ENCODE results near the gene PMP22. TPM values are rescaled to one million over a fixed set of nuclear protein-coding genes. Genes with fewer than 3 reads are reported as not detected.
A peak's percentile ranks its signal among the peaks of the same experiment; 100 is the strongest.

The PMP22 gene
- total and polyA plus RNA-seq, 2 of the 13 experiments (the other 11 are each of a cell fraction or from before 2014, with no cell fraction given) = 5.7 to 6.2 TPM

DNA sequence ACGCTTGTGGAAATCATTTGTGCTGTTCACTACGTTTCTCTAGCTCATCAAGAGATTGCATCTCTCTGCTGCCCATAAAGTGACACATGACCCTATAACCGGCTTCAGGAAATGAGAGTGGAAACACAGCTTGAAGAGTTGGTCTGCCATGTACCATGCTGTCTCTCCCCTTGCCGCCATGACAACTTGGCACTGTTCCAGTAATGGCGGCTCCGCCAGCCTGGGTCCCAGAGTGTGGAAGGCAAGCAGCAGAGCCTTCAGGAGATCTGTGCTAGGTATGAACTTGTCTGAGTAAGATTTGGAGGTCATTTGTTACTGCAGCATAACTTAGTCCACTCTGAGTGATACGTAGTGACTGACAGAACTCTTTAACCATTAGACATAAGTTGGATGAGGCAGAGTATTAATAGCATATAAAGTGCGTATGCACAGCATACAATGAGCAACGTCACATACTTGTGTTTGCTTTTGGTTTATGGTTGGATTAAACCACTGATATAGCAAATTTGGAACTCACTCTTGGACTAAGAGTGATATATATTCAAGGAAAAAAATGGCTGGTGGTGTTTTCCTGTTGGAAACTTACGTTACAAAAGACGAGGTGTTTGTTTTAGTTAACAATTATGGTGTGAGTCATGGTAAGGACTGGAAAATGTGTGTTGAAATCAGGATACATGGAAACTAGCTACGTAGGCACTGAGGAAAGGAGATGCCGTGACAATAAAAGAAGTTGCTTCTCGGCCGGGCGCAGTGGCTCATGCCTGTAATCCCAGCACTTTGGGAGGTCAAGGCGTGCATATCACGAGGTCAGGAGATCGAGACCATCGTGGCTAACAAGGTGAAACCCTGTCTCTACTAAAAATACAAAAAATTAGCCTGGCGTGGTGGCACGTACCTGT is 24.4 kb upstream of the PMP22 start:
- no peak overlapping the region for H3K4me3 ChIP-seq (replicated peaks in 1 of 3; ENCODE audit: insufficient read depth in 1 of 3, low read depth in 2 of 3, low read length in 3 of 3)
- H3K36me3 ChIP-seq (replicated peaks in 1 of 2; ENCODE audit: control insufficient read depth in 1 of 2, insufficient read depth in 2 of 2, low read length in 2 of 2) = no peaks in the 10 kb centered on the region
- ATAC-seq (no peak; the same call in 2 of the 3 replicates), FAIRE-seq (no peak), DNase-seq (ENCODE audit: low spot score) (peak; percentile 25)
- no peaks in the 10 kb centered on the region for H3K79me2 ChIP-seq (ENCODE audit: insufficient read depth, low read length)
- no peaks in the 10 kb centered on the region for H3K9me3 ChIP-seq (ENCODE audit: low read length)
- no peak overlapping the region for H3K27ac ChIP-seq (ENCODE audit: extremely low read length, insufficient read depth, low read length)
- BruUV-seq (replicated peaks) = no TSS peak
- in situ Hi-C loops (cut with HindIII; ENCODE audit: extremely low pct_ligation_motif_present, low pct_unique_long_range_greater_than_20kb) = loop anchor here (10.0 kb wide), 1 partner anchor 55 kb away; the partner anchor contains the start of gene TEKT3
- POLR2A ChIA-PET = no interaction called here
- H3K4me2 ChIP-seq (ENCODE audit: low read depth, low read length) = no peak overlapping the region; the same call in 1 of the 2 replicates
- WGBS (ENCODE audit: low lambda C conversion rate) = 42% methylated on average over 19 of the region's 22 CpGs
- no peak overlapping the region for H3K9ac ChIP-seq (ENCODE audit: insufficient read depth, low read depth, low read length)
- peaks cover 8% of the 10 kb centered on the region; the same call in 1 of the 2 replicates for H3K4me1 ChIP-seq (ENCODE audit: insufficient read depth, low read length)
- no peak overlapping the region for H2AFZ ChIP-seq (ENCODE audit: low read length)
- CTCF ChIA-PET (ENCODE audit: low intra/inter-chr PET ratio, low total read pairs) = no interaction called here
- H3K27me3 ChIP-seq (ENCODE audit: control insufficient read depth in 1 of 2, insufficient read depth in 2 of 2, low read length in 2 of 2) = peaks cover 0 to 9% of the 10 kb centered on the region in 2 experiments; a peak in 1 of 5 replicates
- H4K20me1 ChIP-seq (ENCODE audit: insufficient read depth, low read length) = no peaks in the 10 kb centered on the region
- intact Hi-C loops (cut with micrococcal nuclease; ENCODE audit: unreplicated experiment) = no loop called here
- no peak for TF ChIP-seq ZNF253 (CRISPR knock-in tag; IDR thresholded peaks at IDR 0.05; ENCODE audit: borderline replicate concordance)
- peak; percentile 82 for TF ChIP-seq ZNF12 (CRISPR knock-in tag; IDR thresholded peaks at IDR 0.05)
- TF ChIP-seq ZNF83 (CRISPR knock-in tag; IDR thresholded peaks at IDR 0.05; ENCODE audit: borderline replicate concordance) = no peak
- no peak for TF ChIP-seq KLF9 (CRISPR knock-in tag; IDR thresholded peaks at IDR 0.05; ENCODE audit: low read depth)
- no peak for TF ChIP-seq KLF13 (CRISPR knock-in tag; IDR thresholded peaks at IDR 0.05)
- TF ChIP-seq, protein P1, sequence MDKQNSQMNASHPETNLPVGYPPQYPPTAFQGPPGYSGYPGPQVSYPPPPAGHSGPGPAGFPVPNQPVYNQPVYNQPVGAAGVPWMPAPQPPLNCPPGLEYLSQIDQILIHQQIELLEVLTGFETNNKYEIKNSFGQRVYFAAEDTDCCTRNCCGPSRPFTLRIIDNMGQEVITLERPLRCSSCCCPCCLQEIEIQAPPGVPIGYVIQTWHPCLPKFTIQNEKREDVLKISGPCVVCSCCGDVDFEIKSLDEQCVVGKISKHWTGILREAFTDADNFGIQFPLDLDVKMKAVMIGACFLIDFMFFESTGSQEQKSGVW (CRISPR knock-in tag; IDR thresholded peaks at IDR 0.05; ENCODE audit: borderline replicate concordance) = no peak
- TF ChIP-seq NCOA2 (CRISPR knock-in tag; IDR thresholded peaks at IDR 0.05) = no peak
- TF ChIP-seq FOXA3 (CRISPR knock-in tag; IDR thresholded peaks at IDR 0.05) = 0 out of 2 replicates have a peak, but pooled peaks have one; percentile 23
- TF ChIP-seq, protein P2, sequence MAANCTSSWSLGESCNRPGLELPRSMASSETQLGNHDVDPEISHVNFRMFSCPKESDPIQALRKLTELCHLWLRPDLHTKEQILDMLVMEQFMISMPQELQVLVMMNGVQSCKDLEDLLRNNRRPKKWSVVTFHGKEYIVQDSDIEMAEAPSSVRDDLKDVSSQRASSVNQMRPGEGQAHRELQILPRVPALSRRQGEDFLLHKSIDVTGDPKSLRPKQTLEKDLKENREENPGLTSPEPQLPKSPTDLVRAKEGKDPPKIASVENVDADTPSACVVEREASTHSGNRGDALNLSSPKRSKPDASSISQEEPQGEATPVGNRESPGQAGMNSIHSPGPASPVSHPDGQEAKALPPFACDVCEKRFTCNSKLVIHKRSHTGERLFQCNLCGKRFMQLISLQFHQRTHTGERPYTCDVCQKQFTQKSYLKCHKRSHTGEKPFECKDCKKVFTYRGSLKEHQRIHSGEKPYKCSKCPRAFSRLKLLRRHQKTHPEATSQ (CRISPR knock-in tag; IDR thresholded peaks at IDR 0.05; ENCODE audit: borderline replicate concordance) = no peak
- peak; percentile 25; the same call in 1 of the 2 replicates for TF ChIP-seq CREB1 (IDR thresholded peaks at IDR 0.05)
- 0 out of 2 replicates have a peak, but pooled peaks have one; percentile 29 for TF ChIP-seq CREB1 (CRISPR knock-in tag; IDR thresholded peaks at IDR 0.05)
- TF ChIP-seq SRF (IDR thresholded peaks at IDR 0.05; ENCODE audit: low read depth, low read length) = no peak
- TF ChIP-seq TOPORS (CRISPR knock-in tag; IDR thresholded peaks at IDR 0.05) = no peak
- no peak for TF ChIP-seq ZNF33A (CRISPR knock-in tag; IDR thresholded peaks at IDR 0.05; ENCODE audit: borderline replicate concordance)
- no peak for TF ChIP-seq FOXK1 (CRISPR knock-in tag; IDR thresholded peaks at IDR 0.05; ENCODE audit: borderline replicate concordance, low read depth)
- no peak for TF ChIP-seq ZBTB20 (CRISPR knock-in tag; IDR thresholded peaks at IDR 0.05; ENCODE audit: borderline replicate concordance, low read depth)
- peak; percentile 55; the same call in 1 of the 2 replicates for TF ChIP-seq RFX5 (IDR thresholded peaks at IDR 0.05; ENCODE audit: low read depth, low read length)
- TF ChIP-seq, protein P3, sequence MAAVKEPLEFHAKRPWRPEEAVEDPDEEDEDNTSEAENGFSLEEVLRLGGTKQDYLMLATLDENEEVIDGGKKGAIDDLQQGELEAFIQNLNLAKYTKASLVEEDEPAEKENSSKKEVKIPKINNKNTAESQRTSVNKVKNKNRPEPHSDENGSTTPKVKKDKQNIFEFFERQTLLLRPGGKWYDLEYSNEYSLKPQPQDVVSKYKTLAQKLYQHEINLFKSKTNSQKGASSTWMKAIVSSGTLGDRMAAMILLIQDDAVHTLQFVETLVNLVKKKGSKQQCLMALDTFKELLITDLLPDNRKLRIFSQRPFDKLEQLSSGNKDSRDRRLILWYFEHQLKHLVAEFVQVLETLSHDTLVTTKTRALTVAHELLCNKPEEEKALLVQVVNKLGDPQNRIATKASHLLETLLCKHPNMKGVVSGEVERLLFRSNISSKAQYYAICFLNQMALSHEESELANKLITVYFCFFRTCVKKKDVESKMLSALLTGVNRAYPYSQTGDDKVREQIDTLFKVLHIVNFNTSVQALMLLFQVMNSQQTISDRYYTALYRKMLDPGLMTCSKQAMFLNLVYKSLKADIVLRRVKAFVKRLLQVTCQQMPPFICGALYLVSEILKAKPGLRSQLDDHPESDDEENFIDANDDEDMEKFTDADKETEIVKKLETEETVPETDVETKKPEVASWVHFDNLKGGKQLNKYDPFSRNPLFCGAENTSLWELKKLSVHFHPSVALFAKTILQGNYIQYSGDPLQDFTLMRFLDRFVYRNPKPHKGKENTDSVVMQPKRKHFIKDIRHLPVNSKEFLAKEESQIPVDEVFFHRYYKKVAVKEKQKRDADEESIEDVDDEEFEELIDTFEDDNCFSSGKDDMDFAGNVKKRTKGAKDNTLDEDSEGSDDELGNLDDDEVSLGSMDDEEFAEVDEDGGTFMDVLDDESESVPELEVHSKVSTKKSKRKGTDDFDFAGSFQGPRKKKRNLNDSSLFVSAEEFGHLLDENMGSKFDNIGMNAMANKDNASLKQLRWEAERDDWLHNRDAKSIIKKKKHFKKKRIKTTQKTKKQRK (IDR thresholded peaks at IDR 0.05; ENCODE audit: low read length) = no peak
- TF ChIP-seq MAFG (CRISPR knock-in tag; IDR thresholded peaks at IDR 0.05) = no peak

Data from HepG2 (cell line).